SH-SY5Y (cell line): ENCODE results near the gene NACC2.
A peak's percentile ranks its signal among the peaks of the same experiment; 100 is the strongest.

Experiments
- GATA2 ChIP-seq: IDR thresholded peaks from 2 replicates; pipeline ENCODE4 v1.6.1; 2011; ENCODE audit warnings: mild to moderate bottlenecking, low read depth, low read length
- GATA3 ChIP-seq: IDR thresholded peaks from 2 replicates; pipeline ENCODE4 v1.6.1; 2011; ENCODE audit warnings: low read depth, mild to moderate bottlenecking, low read length, moderate library complexity

NACC2 gene

DNA sequence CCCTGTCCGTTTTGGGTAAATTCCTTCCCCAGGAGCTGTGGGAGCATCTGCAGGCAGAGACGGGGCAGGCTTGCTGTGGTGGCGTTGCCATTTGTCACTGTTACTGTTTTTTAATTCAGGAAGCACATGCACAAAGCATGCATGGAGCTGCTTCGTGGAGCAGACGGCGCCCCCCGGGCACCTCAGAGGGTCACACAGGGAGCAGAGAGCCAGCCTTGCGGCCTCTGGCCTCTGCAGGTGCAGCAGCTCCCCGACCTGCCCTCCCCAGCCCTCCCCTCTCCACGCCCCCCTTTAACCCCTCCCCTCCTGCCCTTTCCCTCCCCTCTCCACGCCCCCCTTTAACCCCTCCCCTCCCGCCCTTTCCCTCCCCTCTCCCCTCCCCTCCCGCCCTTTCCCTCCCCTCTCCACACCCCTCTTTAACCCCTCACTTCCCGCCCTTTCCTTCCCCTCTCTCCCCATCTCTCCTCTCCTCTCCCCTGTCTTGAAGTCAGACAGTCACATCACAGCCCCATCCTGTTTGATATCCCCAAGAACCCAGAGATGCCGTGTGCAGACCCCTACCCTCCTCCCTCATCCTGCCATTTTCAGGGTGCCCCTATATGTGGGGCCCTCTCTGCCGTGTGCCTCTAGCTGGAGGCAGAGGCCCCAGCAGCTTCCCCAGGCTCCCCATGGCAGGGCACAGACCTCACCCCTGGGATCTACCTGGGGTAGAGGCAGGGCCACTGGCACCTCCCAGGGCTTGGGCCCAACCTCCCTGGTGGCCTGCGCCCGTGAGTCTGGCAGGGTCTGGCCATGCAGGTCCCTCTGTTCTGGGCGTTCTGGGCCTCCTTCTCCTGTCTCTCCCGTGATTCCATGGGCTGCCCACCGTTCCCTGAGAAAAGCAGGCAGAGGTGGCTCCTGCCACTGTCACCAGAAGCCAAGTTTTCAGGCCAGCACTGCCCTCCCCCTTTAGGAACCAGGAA lies 104.3 kb downstream of the NACC2 start:
- TF ChIP-seq GATA3 = no peak
- no peak for TF ChIP-seq GATA2

GRCh38 chr9:135989722-135990467 lies 105.2 kb downstream of the NACC2 start:
- no peak for TF ChIP-seq GATA3
- TF ChIP-seq GATA2 = no peak

GRCh38 chr9:135989157-135989556 lies 105.9 kb downstream of the NACC2 start:
- TF ChIP-seq GATA2 = no peak
- TF ChIP-seq GATA3 = no peak

GRCh38 chr9:135988493-135988892 lies 106.6 kb downstream of the NACC2 start:
- no peak for TF ChIP-seq GATA3
- no peak for TF ChIP-seq GATA2

DNA sequence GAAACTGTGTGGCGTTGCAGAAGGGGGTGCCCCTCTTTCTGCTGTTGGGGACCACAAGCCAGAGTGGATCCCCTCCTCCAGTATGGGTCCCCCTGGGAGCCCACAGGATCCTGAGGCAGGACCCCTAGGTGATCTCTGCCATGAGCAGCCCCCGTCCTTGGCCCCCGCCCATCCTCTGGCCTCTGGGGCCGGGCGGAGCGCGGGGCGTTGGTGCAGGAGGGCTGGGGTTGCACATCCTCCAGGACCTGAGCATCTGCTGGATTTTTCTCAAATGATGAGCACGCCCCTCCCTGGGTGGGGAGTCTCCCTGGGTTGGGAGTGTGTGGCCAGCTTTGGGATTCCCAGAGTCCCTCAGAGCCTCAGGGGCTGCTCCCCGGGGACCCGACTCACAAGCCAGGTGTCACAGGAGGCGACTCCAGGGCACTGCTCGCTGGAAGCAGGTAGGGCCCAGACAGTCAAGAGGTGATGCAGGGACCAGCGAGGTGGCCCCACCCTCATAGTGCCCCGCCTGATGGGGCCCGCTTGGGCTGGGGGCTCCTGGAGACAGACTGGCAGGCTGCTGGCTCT lies 107.2 kb downstream of the NACC2 start:
- TF ChIP-seq GATA2 = no peak
- TF ChIP-seq GATA3 = no peak

- TF ChIP-seq GATA3 = no peak
- no peak for TF ChIP-seq GATA2
Observed at GRCh38 chr9:135986605-135987004, 108.5 kb downstream of the NACC2 start.

DNA sequence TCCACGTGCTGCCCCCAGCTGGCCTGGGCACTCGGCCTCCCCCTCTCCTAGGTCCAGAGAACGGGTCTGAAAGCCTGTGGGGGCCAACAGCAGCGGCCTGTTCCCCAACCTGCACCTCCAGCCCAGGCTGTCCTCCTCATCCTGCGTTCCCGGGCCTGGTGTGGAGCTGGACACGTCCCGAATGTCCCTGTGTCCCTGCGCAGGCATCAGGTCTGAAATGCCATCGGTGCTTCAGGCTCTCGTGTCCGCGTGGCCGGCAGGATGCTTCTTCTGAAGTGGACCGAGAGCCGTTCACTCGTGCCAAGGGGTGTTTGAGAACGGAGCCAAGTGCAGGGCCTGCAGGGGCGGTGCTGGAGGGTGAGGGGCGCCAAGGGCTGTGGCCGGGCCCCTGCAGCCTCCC lies 109.2 kb downstream of the NACC2 start:
- no peak for TF ChIP-seq GATA2
- TF ChIP-seq GATA3 = no peak

- TF ChIP-seq GATA3 (no peak), GATA2 (no peak)
Observed at GRCh38 chr9:135985459-135985774, 109.7 kb downstream of the NACC2 start.

GRCh38 chr9:135984072-135984710 lies 110.9 kb downstream of the NACC2 start:
- TF ChIP-seq GATA3 = no peak
- TF ChIP-seq GATA2 = no peak

GRCh38 chr9:135983208-135984071 lies 111.6 kb downstream of the NACC2 start:
- TF ChIP-seq GATA3 = no peak
- peak; percentile 78 for TF ChIP-seq GATA2

DNA sequence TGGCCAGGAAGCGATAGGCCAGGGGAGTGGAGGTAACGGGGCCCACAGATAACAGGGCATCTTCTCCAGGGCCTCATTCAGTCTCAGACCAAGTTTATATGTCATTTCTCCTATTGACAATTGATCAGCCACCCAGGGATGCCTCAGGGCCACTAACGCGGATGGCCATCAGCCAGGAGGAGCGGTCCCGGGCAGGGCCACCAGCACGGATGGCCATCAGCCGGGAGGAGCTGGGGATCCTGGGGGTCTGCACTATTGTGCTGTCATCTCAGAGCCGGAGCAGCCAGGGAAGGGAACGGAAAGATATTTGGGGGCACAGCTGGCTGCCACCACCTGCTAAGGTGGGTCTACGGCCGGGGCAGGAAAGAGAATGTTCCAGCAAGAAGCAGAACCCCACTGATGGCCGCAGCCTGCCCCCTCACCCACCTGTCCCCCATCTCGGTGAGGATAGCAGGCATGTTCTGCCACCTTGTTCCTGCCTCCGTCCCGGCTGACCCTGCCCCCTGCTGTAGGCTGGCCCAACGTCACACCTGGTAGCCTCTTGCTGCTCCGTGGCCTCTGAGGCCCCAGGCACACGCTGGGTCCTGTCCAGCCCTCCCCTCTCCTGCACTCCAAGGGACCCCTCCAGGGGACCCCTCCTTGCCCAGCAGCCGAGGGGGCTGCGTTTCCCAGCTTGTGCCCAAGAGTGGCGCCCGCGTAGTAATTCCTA lies 112.4 kb downstream of the NACC2 start:
- TF ChIP-seq GATA2 (no peak), GATA3 (no peak)

DNA sequence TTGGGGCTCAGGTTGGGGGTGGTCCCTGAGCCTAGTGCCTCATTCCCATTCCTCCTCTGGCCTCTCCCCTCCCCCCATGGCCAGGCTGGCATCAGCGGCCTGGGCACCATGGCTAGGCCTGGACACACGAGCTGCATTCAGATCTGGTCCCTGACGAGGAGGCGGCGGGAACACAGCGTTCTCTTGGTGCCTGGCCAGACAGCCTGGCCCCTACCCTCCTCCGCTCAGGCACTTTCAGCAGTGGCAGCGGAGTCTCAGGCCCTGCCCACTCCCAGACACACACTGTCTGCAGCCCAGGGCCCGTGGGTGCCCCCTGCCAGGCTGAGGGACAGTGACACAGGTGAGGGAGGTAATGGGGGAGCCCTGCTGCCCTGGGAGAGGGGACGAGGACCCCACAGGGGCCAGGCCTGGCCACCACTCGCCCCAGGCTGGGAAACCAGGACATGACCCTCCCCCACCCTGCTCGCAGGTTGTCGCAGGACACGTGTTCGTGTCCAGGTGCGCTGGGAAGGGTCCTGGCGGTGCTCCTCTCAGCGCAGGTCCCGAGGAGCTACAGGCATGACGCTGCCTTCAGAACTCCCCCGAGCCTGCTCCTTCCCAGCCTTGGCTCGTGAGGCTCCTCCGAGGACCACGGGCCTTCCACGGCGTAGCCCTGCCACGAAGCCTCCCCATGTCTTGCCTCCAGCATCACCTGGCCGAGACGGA lies 114.0 kb downstream of the NACC2 start:
- no peak for TF ChIP-seq GATA2
- TF ChIP-seq GATA3 = no peak
